Cerebellar nuclear complex (tissue), 1 donor: ENCODE results near the gene SLC19A1.

Experiments used
- DNase-seq, 2 experiments: peaks; one replicate each; lab custom pipeline; 2025; lab: John Stamatoyannopoulos, UW

The SLC19A1 gene

DNA sequence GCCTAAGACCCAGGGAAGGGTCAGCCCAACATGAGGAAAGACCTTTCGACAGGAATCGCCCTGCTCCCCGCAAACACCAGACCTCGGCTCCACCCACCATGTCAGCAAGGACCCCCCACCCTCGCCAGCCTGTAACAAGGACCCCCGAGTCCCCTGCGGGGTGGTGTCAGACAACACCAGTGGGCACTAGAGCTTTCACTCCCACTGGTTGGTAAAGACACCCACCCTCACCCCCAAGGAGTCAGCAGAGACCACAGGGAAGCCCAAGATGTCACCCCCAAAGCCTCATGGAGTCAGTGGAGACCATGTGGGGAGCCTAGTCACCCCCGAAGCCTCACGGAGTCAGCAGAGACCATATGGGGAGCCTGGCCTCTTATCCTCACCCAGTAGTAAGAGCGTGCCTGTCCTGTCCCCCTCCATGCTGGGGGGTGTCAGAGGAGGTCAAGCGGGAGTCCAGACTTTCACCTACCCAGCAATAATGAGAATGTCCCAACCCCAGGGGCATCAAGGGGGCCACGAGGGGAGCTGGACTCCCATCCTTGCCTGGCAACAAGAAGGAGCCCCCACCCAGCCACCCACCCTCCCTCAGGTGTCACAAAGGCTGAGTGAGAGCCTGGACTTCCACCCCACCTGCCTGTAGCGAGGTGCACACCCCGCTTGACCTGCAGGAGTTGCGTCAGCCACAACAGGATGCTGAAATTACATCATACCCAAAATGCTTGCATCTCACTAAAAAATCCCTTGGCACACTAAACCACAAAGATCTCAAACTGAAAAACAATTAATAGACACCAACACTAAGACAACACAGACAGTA, 24.8 kb downstream of the SLC19A1 start:
- no peak for DNase-seq

DNA sequence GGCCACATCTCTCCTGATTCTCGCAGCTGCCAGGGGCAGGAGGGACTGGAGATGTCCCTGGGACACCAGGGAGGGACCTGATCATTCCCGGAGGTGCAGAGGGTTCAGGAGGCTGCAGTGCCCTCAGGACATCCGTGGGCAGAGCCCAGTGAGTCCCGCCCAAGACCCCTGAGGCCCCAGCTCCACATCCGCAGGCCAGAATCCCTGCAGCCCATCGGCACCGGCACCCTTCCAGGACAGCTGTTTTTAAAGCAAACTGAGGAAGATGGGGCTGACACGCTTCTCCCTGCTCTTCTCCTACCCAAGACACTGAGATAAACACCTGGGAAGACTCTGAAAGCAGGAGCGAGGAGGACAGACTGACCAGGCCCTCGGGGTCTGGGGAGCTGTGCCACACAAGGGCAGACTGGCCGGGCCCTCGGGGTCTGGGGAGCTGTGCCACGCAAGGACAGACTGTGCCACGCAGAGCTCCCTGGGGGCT, 25.5 kb downstream of the SLC19A1 start:
- DNase-seq: no peak

DNA sequence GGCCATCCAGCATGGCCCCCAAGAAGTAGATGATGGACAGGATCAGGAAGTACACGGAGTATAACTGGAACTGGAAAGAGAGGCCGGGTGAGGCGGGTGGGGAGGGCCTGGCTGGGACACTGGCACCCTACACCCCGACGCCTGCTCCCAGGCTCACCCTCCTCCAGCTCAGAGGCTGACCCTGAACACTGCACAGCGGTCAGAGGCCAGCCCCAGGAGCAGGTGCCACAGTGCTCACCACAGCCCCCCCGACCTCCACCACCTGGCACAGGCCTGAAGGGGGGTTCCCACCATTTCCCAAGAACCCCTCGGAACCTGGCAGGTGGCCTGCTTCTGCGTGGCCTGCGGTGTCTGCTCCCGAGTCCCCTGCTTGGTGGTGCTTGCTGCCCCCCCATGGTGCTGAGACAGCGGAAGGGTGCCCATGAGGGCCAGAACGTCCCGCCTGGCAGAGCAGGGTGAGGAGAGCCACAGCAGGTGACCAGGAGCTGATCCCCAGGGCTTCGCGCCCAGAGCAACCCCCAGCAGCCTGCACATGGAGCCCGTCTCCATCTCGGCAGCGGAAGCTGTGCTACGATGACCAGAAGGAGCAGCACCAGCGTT, 26.1 kb downstream of the SLC19A1 start:
- DNase-seq: no peak

DNA sequence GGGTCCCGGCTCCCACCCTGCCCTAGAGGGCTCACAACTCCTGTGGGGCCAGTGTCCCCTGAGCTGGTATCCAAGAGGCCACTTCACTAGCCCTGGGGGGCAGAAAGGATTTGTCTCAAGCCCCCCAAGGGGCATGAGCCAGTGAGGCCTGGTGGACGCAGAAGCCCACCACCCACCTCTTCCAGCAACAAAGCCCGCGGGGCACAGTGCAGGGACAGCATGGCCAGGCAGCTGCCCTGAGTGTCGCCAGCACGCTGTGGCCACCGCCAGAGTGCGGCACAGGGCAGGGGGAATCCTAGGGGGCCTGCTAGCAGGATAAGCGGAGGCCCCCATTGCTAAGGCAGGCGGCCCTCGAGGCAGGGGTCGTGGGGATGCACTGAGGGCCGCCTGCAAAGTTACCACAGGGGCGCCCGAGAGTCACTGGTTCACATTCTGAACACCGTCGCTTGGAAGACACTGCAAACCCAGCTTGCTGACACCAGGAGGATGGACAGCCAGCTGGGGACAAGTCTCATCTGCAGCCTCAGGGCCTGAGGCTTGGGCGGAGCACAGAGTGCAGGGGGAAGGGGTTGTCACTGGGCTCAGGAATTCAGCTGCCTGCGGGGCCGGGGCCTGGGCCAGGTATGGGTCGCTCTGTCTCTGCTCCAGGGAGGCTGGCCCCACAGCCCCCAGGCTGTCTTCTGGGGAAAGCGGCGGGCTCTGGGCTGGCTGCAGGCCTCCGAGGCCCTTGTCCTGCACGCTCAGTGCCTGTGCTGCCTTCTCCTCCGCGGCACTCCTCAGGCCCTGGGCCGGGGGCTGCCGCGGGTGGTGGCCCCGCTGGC, 26.8 kb downstream of the SLC19A1 start:
- DNase-seq: no peak

DNA sequence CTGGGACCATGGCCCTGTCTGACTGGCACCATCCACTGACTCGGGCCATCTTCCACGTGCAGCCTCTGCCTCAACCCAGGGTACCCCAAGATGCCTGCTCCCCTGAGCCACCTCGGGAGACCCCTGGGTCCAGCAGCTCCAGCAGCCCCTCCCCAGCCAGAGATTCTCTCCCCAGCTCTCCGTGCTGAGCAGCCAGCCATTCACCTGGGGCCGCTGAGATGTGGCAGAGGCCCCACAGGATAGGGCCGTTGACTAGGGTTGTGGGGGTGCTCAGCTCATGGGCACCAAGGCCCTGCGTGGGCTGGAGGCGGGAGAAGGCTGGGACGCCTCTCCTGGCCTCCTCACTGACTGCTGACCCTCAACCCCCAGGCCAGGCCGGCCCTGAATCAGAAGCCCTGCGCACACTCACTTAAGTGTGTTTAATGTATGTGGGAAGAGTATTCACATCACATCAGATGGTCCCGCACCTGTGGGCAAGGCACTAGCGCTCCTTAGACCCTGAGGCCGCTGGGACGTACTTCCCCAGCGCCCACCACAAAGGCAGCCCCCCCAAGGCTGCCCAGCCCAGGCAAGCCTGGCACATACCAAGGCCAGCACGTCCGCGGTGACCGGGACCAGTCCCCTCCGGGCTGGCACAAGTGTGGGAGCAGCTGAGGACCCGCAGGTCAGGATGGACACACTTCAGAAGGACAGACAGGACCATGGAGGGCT, 27.8 kb downstream of the SLC19A1 start:
- DNase-seq: no peak

DNA sequence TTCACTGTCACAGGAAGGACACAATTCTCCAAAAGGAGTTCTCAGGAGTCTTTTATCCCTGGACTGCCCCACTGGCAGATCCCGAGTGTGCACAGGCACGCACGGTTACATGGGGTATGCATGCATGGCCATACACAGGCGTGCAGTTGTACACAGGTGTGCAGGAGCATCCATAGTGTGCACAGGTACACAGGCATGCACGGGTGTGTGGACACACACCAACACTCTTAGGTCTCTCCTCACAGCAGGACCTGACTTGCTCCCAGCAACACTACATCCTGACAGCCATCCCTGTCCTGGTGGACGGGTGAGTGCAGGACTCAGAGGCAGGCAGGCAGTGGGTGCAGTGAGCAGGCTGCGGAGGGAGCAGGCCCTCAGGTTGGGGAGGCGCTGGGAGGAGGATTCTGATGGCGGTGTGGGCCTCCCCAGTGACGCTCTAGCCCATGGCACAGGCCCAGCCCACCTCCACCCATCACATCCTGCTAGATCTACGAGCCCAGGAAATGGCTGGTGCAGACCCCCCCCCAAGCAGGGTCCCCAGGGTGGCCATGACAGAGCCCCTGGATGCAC, 28.4 kb downstream of the SLC19A1 start:
- DNase-seq: no peak

DNA sequence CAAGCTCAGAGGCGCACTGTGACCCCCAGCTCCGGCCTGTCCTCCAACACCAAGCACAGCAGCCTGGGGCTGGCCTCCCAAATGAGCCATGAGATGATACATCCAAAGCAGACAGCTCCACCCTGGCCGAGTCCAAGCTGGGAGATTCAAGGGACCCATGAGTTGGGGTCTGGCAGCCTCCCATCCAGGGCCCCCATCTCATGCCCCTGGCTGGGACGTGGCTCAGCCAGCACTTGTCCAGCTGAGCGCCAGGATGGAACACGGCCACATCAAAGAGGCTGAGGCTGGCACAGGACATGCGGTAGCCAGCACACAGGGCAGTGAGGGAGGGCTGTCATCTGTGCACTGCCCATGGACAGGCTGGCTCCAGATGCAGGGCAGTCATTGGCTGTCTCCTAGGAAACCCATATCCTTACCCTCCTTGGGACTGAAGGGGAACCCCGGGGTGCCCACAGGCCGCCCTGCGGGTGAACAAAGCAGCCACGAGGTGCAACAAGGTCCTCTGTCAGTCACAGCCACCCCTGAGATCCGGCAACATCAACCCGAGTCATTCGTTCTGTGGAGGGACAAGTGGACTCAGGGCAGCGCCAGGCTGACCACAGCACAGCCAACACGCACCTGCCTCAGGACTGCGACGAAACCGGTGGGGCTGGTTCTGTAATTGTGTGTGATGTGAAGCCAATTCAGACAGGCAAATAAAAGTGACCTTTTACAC, 29.1 kb downstream of the SLC19A1 start:
- DNase-seq: no peak

DNA sequence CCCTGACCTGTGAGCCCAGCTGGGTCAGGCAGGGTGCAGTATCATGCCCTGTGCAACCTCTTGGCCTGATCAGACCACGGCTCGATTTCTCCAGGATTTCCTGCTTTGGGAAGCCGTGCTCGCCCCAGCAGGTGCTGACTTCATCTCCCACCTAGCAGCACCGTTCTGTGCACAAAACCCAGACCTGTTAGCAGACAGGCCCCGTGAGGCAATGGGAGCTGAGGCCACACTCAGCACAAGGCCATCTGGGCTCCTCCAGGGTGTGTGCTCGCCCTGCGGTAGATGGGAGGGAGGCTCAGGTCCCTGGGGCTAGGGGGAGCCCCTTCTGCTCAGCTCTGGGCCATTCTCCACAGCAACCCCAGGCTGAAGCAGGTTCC, 29.6 kb downstream of the SLC19A1 start:
- DNase-seq: no peak

DNA sequence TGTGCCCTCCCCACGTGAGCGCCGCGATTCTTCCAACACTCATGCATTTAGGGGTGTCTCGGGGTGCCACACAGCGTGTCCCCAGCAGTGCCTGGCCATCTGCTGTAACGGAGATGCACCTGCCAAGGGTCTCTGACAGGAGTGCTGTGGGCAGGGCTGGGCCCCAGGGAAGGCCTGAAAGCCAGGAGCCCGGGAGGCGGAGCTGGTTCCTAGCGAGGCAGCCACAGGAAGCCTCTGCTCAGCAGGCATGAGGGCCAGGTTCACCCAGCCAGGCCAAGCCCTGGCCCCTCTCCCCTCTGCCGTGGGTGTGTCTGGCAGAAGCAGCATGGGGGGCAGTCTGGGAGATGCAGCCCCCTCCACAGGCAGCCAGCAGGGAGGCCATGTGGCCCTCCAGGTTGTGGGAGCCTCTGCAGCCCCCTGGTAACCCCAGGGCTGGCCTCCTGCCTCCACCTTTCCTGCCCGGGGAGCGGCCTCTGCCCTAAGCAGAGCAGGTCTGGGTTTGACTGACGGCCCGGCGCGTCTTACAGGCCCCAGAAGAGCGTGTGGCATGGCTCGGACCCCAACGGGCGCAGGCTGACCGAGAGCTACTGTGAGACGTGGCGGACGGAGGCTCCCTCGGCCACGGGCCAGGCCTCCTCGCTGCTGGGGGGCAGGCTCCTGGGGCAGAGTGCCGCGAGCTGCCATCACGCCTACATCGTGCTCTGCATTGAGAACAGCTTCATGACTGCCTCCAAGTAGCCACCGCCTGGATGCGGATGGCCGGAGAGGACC, 30.4 kb downstream of the SLC19A1 start:
- no peak for DNase-seq

DNA sequence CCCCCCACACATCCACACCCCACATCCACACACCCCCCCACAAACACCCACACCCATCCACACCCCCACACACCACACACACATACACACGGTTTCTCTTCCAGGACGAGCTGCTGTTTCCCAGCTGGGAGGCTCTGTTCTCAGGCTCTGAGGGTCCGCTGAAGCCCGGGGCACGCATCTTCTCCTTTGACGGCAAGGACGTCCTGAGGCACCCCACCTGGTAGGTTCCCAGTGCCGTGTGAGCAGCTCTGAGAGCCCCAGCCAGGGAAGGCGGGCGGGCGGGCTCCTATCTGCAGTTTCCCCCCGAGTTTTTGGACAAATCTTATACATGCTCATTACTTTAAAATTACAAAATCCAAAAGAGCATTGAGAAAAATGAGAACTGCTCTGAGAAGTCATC, 31.2 kb downstream of the SLC19A1 start:
- no peak for DNase-seq

DNA sequence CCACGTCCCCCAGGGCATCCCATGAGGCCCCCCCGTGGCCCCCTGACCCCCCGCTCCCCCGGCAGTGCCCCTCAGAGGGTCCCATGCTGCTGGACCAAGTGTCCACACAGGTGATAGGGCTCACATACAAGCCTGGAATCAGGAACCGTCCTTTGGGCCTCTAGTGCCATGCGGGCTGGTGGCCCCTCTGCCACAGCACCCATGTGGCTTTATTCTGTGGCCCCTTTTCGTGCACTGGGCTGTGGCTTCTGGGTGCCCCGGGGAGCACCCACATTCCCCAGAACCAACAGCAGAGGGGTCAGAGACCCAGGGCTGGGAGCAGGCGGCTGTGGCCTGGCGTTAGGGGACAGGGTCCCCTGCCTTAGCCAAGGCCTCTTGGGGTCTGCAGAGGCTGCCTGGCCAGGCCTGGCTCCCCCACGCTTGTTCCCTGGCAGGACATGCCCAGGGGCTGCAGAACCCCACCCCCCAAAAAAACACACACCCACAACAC, 31.7 kb downstream of the SLC19A1 start:
- DNase-seq: no peak

DNA sequence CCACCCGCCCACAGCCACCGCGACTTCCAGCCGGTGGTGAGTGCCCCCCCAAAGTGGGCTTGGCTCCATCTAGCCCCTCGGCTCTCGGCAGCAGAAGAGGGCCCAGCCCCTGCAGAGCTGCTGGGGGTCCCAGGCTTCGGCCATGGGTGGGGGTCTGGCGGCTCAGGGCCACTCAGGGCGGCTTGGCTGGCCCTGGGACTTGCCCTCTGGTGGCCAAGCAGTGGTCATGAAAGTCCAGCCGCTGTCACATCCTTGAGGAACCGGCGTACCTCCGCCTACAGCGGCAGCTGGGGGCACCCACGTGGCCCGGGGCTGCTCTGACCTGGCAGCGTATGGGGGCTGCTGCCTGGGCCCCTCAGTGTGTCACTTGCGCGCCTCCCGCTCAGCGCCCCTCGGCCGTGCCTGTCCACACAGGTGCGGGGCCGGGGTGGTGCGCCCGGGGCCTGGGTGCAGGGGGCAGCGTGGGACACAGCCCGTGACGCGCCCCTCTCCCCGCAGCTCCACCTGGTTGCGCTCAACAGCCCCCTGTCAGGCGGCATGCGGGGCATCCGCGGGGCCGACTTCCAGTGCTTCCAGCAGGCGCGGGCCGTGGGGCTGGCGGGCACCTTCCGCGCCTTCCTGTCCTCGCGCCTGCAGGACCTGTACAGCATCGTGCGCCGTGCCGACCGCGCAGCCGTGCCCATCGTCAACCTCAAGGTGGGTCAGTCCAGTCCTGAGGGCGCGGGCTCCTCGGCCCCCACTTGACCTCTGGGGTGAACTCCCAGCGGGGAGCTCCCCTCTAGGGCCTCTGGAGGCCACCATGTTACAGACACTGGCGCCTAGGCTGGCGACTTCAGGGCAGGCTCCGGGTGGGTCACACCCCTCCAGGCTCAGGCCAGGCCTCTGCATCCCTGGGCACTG, 32.4 kb downstream of the SLC19A1 start:
- no peak for DNase-seq

DNA sequence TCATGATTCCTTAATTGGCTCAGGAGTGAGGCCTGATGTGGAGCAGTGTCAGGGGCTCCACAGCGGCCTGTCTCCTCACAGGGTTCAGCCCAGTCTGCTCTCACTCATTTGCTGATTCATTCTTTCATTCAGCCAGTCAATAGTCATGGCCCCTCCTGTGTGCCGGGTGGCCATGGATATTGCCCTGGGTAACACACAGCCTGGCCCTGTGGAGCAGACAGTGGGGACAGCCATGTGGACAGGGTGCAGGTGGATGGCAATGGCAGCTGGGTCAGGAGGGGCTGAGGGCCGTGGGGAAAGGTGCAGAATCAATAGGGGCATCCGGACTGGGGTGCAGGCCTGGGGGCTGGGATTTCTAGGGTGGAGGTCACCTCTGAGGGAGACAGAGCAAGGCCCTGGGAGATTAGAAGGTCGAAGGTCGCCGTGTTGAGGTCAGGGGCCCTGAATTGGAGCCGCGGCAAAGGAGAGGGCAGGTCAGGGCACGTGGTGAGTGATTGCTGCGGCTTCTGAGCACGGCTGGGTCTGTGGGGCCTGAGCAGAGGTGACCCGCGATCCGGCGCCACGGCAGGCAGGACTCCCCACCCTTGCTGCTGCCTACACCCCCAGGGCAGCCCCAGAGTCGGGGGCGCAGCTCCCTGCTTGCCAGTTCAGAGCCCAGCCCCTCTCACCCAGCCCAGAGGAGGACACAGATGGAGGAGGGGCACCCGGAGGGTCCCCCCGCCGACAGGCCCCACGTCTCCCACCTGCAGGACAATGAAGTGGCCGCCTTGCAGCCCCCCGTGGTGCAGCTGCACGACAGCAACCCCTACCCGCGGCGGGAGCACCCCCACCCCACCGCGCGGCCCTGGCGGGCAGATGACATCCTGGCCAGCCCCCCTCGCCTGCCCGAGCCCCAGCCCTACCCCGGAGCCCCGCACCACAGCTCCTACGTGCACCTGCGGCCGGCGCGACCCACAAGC, 33.4 kb downstream of the SLC19A1 start:
- no peak for DNase-seq

DNA sequence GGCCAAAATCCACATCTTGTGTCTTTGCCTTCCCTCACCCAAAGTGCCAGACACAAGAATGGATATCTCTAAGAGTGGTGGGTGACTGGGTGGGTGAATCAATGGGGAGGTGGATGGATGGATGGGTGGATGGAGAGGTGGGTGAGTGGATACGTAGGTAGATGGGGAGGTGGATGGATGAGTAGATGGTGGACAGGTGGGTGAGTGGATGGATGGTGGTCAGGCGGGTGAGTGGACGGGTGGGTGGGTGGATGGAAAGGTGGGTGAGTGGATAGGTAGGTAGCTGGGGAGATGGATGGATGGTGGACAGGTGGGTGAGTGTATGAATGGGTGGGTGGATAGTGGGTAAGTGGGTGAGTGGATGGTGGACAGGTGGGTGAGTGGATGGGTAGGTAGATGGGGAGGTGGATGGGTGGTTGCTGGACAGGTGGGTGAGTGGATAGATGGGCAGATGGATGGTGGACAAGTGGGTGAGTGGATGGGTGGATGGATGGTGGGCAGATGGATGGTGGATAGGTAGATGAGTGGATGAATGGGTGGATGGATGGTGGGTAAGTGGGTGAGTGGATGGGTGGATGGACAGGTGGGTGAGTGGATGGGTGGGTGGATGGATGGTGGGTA, 34.2 kb downstream of the SLC19A1 start:
- DNase-seq: no peak

DNA sequence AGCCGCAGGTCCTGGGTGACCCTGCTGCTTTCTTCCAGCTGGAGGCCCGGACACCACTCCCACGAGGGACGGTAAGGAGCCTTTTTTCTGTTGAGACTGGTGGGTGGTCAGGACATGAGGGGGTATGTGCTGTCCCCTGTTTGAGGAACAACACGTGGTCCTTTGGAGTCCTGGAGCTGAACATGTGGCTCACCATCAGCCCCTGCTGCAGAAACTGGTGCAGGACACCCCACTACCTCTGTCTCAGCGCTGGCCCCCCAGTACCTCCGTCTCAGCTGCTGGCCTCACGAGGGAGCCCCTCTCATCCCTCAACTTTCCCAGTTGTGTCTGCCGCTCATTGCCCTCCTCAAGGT, 34.7 kb downstream of the SLC19A1 start:
- DNase-seq: no peak

DNA sequence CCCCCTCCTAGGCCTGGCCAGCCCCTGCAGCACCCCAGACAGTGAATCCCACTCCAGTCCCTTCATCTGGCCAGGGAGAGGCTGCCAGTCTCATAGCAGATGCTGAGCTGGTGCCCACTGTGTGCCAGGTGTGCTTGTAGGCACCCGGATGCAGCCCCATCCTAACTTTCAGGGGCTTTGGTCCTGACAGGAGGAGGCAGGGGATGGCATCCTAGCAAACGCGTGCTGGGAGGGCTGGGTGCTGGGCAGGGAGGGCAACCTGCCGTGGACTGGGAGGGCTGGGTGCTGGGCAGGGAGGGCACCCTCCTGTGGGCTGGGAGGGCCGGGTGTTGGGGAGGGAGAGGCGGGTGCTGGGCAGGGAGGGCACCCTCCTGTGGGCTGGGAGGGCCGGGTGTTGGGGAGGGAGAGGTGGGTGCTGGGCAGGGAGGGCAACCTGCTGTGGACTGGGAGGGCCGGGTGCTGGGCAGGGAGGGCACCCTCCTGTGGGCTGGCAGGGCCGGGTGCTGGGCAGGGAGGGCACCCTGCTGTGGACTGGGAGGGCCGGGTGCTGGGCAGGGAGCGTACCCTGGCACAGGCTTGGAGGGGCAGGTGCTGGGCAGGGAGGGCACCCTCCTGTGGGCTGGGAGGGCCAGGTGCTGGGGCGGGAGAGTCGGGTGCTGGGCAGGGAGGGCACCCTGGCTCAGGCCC, 35.3 kb downstream of the SLC19A1 start:
- DNase-seq: no peak

DNA sequence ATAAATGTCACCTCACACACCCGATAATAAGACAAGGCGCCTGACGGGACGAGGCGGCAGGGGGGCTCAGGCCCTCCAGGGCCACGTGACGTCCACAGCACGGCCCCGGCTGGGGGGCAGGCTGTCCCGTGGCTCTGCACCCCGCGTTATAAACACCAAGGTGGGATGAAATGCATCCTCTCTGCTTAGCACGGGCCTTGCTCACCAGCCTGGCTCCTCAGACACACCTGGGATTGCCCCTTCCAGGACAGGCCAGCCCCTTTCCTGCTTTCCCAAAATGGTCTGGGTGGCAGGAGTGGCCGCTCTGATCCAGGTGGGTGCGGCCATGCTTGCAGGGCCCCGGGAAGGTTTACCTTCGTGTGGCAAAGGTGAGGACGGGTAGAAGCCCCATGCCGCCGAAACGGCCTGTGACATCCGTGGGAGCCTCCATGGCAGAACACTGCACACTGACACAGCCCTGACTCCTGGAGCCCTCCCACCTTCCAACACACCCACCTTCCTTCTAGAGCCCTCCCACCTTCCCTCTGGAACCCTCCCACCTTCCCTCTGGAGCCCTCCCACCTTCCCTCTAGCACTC, 35.9 kb downstream of the SLC19A1 start:
- no peak for DNase-seq
